Brain microvascular endothelial cell (primary cell): ENCODE measurements around the gene PDXP.
A peak's percentile ranks its signal among the peaks of the same experiment; 100 is the strongest.
"Not testable (repeated sequence)": the region's sequence is repeated elsewhere in the genome, so short reads cannot be mapped to it uniquely, and the experiment has no call there.

Source experiments
- DNase-seq: peaks from one replicate; pipeline ENCODE4 v3.0.0-alpha.2; 2020
- H3K27ac ChIP-seq: fragments of 250-450 bp; sonication (Bioruptor Pico); 2 replicates; pipeline ENCODE4 v1.5.1; 2020; ENCODE audit warnings: mild to moderate bottlenecking, moderate library complexity
- H3K27me3 ChIP-seq: fragments of 250-450 bp; sonication (Bioruptor Pico); replicated peaks from 2 replicates; pipeline ENCODE4 v1.5.1; 2020; ENCODE audit warnings: mild to moderate bottlenecking
- H3K36me3 ChIP-seq: fragments of 250-450 bp; sonication (Bioruptor Pico); replicated peaks from 2 replicates; pipeline ENCODE4 v1.5.1; 2020; ENCODE audit warnings: mild to moderate bottlenecking
- H3K4me3 ChIP-seq: 2 replicates; pipeline ENCODE4 v1.5.1; 2011; ENCODE audit warnings: low read depth, mild to moderate bottlenecking, control low read depth, low read length, moderate library complexity
- CTCF ChIP-seq: IDR thresholded peaks from 2 replicates; pipeline ENCODE4 v1.5.1; 2011; ENCODE audit warnings: low read depth, mild to moderate bottlenecking, moderate library complexity, low read length, control low read depth, inconsistent platforms; ENCODE audit errors: missing control alignments
- in situ Hi-C: cut with HindIII; loops from 2 replicates; pipeline ENCODE4 v1.10.0; 2017; ENCODE audit warnings: low sequenced_read_pairs, low pct_ligation_motif_present

Gene PDXP

GRCh38 chr22:37658133-37659065 lies at the start of gene PDXP:
Gene PDXP (plus strand): TSS chr22:37658723. CDS start chr22:37658783, 60 bp downstream.
- Histone ChIP-seq H3K4me3 (peak within 1 kb of the TSS; percentile 71), H3K27ac (peak within 1 kb of the TSS; percentile 46), H3K36me3 (peaks cover 4% of the 10 kb centered on the region), H3K27me3 (no peaks in the 10 kb centered on the region)
- TF ChIP-seq CTCF = no peak
- in situ Hi-C loops = no loop called here
- peak; percentile 100 for DNase-seq

- TF ChIP-seq CTCF = no peak
- Histone ChIP-seq H3K27ac (peak overlapping the region; percentile 96), H3K27me3 (no peaks in the 10 kb centered on the region), H3K4me3 (peak overlapping the region; percentile 85), H3K36me3 (peaks cover under 1% of the 10 kb centered on the region)
- in situ Hi-C loops = no loop called here
- DNase-seq = peak; percentile 11
Measured at GRCh38 chr22:37609240-37610152, 49.0 kb upstream of the PDXP start.

- H3K27ac ChIP-seq, DNase-seq, in situ Hi-C loops, H3K27me3 ChIP-seq, H3K36me3 ChIP-seq: not testable (repeated sequence)
- peak overlapping the region; percentile 85 for H3K4me3 ChIP-seq
Measured at GRCh38 chr22:37610153-37610475, 48.4 kb upstream of the PDXP start.

GRCh38 chr22:37610480-37611129 lies 47.9 kb upstream of the PDXP start:
- Histone ChIP-seq H3K27me3 (no peaks in the 10 kb centered on the region), H3K36me3 (peaks cover 6% of the 10 kb centered on the region), H3K27ac (no peak overlapping the region), H3K4me3 (no peak overlapping the region)
- in situ Hi-C loops = no loop called here
- DNase-seq = no peak
- TF ChIP-seq CTCF = no peak

GRCh38 chr22:37611207-37611606 lies 47.3 kb upstream of the PDXP start:
- no peak for DNase-seq
- Histone ChIP-seq H3K27ac (no peak overlapping the region), H3K36me3 (peaks cover 10% of the 10 kb centered on the region), H3K27me3 (no peaks in the 10 kb centered on the region), H3K4me3 (no peak overlapping the region)
- in situ Hi-C loops = no loop called here
- TF ChIP-seq CTCF = no peak
